HG02571 (cell line): ENCODE data around the gene NPTXR.
"Not testable (repeated sequence)": the region's sequence is repeated elsewhere in the genome, so short reads cannot be mapped to it uniquely, and the experiment has no call there.

Experiments used
- ATAC-seq: cut with Tn5 transposase; IDR thresholded peaks from one replicate; pipeline ENCODE4 v1.9.1; 2021; ENCODE audit warnings: mild to moderate bottlenecking, moderate library complexity; ENCODE audit not compliant: unreplicated experiment

NPTXR gene

DNA sequence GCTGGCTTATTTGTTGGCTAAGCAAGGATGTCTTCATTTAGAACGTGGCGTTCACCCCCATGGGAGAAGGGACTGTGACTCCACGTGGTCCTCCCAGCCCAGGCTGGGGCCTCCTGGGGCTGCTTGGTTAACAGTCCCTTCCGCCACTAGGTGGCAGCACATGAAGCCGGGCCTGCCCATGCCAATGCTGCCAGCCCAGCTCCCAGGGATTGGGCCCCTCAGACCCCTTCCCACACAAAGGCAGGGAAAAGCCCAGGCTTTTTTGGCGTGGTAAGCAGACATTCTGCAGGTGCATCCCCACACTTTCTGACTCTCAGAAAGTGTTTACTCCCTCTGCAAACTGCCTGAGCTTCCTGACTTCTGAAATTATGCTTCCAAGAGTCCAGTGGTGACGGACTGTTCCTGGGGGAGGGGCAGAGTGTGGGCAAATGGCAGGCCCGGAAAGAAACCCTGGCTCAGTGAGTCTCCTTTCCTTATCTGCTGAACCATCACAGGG, 25.1 kb upstream of the NPTXR start:
- ATAC-seq: no peak

DNA sequence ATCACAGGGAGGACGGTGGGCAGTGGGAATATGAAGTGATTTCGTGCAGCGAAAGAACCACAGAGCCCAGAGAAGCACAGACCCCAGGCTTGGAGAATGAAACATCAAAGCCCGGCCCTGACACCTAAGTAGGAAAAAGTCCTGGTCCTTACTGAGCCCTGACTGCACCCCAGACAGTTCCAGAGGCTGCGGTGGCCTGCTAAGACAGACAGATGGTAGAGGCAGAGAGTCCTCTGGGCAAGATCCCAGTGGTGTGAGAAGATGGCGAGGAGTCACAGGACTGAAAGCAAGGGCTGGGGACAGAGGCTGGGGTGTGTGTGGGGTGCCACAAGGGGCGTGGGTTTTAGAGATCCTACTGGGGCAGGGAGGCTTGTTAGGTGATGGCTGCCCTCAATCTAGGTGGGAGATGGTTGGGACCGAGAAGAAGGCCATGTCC, 24.5 kb upstream of the NPTXR start:
- no peak for ATAC-seq

DNA sequence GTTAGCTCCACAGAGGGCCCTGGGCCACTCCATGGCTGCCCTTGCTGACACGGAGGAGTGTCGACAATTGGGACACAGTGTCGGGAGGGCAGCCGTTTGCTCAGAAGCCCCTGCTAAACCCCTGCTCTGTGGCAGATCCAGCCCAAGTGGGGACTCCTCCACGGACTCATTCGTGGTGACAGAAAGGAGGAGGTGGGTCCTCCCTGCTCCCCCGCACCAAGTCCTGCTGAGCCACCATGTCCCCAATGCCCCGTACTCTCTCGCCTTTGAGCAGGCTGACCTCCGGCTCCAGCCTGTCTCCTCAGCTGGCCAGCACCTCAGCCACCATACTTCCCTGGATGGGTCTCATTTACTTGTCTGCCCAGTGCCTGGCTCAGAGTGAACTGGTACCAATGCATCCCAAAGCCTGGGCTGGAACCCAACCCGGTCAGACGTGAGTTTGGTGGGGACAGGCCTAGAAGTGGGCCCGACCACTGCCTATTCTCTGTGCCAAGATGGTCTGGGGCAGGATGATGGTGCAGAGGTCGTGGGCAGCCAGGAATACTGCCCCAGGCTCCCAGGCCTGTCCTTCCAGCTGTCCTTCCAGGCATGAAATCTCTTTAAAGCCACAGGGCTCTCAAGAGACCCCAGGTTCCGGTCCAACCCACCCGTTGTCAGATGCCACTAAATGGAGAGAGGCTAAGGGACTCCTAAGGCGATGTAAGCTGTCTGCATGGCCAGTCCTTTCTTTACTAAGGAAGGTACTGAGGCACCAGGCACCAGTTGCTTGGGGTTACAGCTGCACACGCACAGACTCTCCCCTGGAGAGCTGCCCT, 23.9 kb upstream of the NPTXR start:
- ATAC-seq: no peak

- no peak for ATAC-seq
These were observed 23.3 kb upstream of the NPTXR start for GRCh38 chr22:38867124-38867455.

GRCh38 chr22:38866399-38867123, 22.7 kb upstream of the NPTXR start:
- no peak for ATAC-seq

DNA sequence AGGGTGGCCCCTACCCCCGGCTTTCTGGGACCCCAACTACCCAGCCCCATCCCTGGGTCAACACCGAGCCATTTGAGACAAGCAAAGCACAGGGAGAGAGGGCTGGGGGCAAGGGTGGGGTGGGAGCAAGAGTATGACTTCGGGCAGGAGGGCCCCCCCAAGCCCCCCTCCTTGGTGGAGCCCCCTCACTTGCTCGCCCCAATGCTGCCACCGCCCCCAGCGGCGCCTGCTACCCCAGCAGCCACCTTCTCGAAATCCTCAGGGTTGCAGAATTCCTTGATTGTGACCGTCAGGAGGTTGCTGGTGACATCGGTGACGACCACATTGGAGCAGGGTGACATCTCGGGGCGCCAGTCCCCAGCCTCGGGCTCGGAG, 22.2 kb upstream of the NPTXR start:
- no peak for ATAC-seq

GRCh38 chr22:38865201-38866023, 21.6 kb upstream of the NPTXR start:
- ATAC-seq: no peak

GRCh38 chr22:38864361-38865191, 20.7 kb upstream of the NPTXR start:
- no peak for ATAC-seq

- ATAC-seq: no peak
These were observed 19.8 kb upstream of the NPTXR start for GRCh38 chr22:38863531-38864131.

GRCh38 chr22:38862375-38863329, 18.8 kb upstream of the NPTXR start:
- no peak for ATAC-seq

DNA sequence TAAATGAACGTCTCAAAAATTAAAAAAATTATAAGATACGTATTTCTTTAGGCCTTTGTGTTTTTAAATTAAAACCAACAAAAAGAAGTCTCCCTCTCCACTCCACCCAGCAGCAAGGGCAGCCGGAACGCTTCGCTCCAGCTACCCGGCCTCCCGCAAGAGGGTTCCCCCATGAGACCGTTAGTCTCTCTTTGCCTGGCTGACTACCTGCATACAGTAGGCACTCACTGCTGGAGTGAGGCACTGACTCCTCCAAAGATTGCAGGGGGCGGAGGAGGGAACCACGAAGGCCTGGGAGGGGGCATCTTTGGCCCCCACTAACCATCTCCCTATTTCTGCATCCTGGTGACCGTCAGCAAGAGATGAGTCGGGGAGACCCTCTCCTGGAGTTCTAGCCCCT, 18.1 kb upstream of the NPTXR start:
- ATAC-seq: no peak

DNA sequence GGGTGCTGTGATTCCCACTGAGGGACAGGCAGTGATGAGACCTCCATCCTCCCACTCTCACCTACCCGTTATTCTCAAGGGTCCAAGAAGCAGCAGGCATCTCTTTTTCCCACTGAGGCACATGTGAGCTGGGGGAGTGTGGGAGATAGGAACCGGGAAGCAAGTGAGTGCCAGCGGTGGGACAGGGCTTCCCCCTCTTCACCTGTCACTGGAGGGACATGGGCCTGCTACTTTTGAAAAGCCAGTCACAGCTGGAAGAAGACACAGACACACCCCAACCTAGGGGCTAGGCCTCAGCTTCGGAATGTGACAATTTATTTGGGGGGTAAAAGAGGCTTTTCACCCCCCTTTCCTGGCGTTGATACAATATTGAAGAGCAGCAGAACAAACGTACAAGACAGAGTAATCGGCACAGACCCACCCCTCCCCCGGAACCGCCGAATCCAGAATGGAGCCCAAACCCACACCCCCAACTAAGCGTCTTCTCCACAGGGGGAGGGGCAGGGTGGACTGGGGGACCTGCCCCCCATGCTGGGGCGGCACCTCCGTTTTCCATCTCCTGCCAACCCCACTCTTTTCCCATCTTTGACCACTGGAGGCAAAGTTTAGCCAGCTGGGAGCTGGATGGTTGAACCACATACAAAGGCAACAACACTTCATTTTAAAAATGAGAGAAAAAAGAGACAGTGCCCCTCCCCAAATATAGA, 17.5 kb upstream of the NPTXR start:
- no peak for ATAC-seq

GRCh38 chr22:38860283-38861169, 16.7 kb upstream of the NPTXR start:
- no peak for ATAC-seq

DNA sequence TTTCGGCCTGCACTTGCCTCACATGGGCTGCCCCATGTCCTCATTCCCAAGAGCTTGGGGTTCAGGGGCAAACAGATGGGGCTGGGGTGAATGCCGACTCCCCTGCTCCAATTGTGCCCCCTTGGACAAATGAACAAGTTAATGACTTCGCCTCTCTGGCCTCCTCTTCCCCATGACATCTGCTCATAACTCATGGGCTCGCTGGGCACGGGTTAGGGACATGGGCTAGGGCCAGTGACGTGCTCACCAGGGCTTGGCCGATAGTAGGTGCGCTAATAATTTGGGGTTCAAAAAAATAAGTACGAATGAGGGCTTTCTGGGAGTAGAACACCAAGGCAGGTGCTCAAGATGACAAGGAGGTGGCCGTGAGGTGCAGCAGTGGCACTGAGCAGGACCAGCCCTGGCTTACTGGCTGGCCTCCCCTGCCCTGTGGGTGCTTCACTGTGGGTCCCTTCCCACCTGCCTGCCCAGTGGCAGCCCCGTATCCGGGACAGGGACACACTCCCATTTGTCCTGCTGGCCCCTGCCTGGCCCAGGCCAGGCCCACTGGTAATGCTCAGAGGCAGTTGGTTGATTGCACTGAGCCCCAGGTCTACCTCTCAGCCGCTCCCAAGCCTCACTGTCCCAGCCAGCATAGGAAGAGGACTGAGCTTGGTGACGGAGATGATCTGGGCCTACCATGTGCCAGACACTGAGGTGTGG, 15.9 kb upstream of the NPTXR start:
- no peak for ATAC-seq

DNA sequence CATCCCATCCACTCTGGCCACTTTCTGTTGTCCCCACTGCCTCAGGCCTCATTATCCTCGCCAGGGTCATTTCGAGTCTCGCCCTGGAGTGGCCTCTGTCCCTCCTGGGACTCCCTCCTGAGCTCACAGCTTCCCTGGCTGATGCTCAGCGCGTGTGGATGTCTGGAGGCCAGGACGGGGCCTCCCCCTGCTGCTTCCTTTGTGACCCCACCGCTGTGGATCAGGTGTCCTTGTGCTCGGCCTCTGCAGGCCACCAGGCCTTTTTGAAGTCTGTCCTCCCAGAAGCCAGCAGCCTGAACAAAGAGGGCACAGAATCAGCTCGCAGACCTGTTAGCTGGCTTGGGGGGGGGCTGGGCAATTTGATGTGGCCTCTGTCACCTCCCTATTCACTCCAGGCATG, 14.7 kb upstream of the NPTXR start:
- no peak for ATAC-seq

DNA sequence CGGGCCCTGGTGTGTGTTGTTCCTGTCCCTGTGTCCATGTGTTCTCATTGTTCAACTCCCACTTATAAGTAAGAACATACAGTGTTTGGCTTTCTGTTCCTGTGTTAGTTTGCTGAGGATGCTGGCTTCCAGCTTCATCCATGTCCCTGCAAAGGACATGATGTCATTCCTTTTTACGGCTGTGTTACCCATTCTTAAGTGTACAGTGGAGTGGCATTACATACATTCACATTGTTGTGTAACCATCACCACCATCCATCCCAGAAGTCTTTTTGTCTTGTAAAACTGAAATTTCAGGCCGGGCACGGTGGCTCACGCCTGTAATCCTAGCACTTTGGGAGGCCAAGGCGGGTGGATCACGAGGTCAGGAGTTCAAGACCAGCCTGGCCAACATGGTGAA, 10.6 kb upstream of the NPTXR start:
- ATAC-seq: not testable (repeated sequence)

- not testable (repeated sequence) for ATAC-seq
These were observed 10.1 kb upstream of the NPTXR start for GRCh38 chr22:38853883-38854282.
